PC-3 (cell line): ENCODE results near the gene KIAA1328.

Experiments
- CTCF ChIP-seq: fragments of 300-600 bp; sonication (generic); conservative IDR thresholded peaks from 2 replicates; pipeline ENCODE4 v1.5.1; 2017; ENCODE audit warnings: antibody characterized with exemption, low read depth, mild to moderate bottlenecking, low read length
- EZH2phosphoT487 ChIP-seq: fragments of 300-600 bp; sonication (generic); IDR thresholded peaks from 2 replicates; pipeline ENCODE4 v1.6.1; 2018; ENCODE audit warnings: mild to moderate bottlenecking, antibody characterized with exemption, low read length, borderline replicate concordance

GRCh38 chr18:37156330-37156942 is 327.5 kb downstream of the KIAA1328 start:
- TF ChIP-seq CTCF (no peak), EZH2phosphoT487 (no peak)
